ENCODE data around the gene AP5B1.

- no peak for TF ChIP-seq CTCF (IDR thresholded peaks at IDR 0.05; ENCODE audit: low read length)
- TF ChIP-seq EZH2 (IDR thresholded peaks at IDR 0.05; ENCODE audit: borderline replicate concordance, low read length) = no peak
Measured at GRCh38 chr11:65730461-65730860, 50.3 kb downstream of the AP5B1 start.

All from OCI-LY1 (cell line).